ENCODE measurements around the gene TRAF1. TPM values are rescaled to one million over a fixed set of nuclear protein-coding genes. Genes with fewer than 3 reads are reported as not detected.

The TRAF1 gene
- total and polyA plus RNA-seq, 2 of the 13 experiments (the other 11 are each of a cell fraction or from before 2014, with no cell fraction given), result 0.44 to 1.0 TPM

GRCh38 chr9:120877276-120878034 is 49.1 kb downstream of the TRAF1 start (continued):
- TF ChIP-seq HDAC1 (CRISPR knock-in tag; IDR thresholded peaks at IDR 0.05) (no peak), MTERF4 (CRISPR knock-in tag; IDR thresholded peaks at IDR 0.05) (no peak), SETDB1 (CRISPR knock-in tag; IDR thresholded peaks at IDR 0.05; ENCODE audit: borderline replicate concordance) (no peak), ZNF292 (CRISPR knock-in tag; IDR thresholded peaks at IDR 0.05; ENCODE audit: borderline replicate concordance, low read depth) (peak; percentile 64), ZBTB8A (CRISPR knock-in tag; IDR thresholded peaks at IDR 0.05; ENCODE audit: borderline replicate concordance, low read depth) (no peak), ZSCAN21 (CRISPR knock-in tag; IDR thresholded peaks at IDR 0.05; ENCODE audit: borderline replicate concordance) (peak; percentile 83; the same call in 1 of the 2 replicates), ZFP62 (CRISPR knock-in tag; IDR thresholded peaks at IDR 0.05) (no peak), SYNCRIP (IDR thresholded peaks at IDR 0.05; ENCODE audit: insufficient read depth, low read depth, low read length) (no peak), MAFK (conservative IDR thresholded peaks at IDR 0.05 in 1 of 2, IDR thresholded peaks at IDR 0.05 in 1 of 2; ENCODE audit: low read length in 2 of 2) (no peak), ZNF646 (CRISPR knock-in tag; IDR thresholded peaks at IDR 0.05) (peak; percentile 99), ESRRA (CRISPR knock-in tag; IDR thresholded peaks at IDR 0.05; ENCODE audit: low read depth) (no peak), ZNF101 (CRISPR knock-in tag; IDR thresholded peaks at IDR 0.05; ENCODE audit: borderline replicate concordance, low read depth) (no peak), FOXJ3 (CRISPR knock-in tag; IDR thresholded peaks at IDR 0.05; ENCODE audit: borderline replicate concordance) (no peak), CENPT (CRISPR knock-in tag; IDR thresholded peaks at IDR 0.05; ENCODE audit: low read depth) (no peak), ZNF83 (CRISPR knock-in tag; IDR thresholded peaks at IDR 0.05; ENCODE audit: borderline replicate concordance) (peak; percentile 63; the same call in 1 of the 2 replicates), ATF7-NPFF (CRISPR knock-in tag; IDR thresholded peaks at IDR 0.05; ENCODE audit: low read depth) (no peak), ZNF776 (CRISPR knock-in tag; IDR thresholded peaks at IDR 0.05) (no peak), SAFB2 (CRISPR knock-in tag; IDR thresholded peaks at IDR 0.05; ENCODE audit: borderline replicate concordance, low read depth) (0 out of 2 replicates have a peak, but pooled peaks have one; percentile 7), ZNF253 (CRISPR knock-in tag; IDR thresholded peaks at IDR 0.05; ENCODE audit: borderline replicate concordance) (no peak), ZUFSP (CRISPR knock-in tag; IDR thresholded peaks at IDR 0.05; ENCODE audit: borderline replicate concordance) (no peak)

Measured in HepG2 (cell line).